ENCODE results near the gene UBE2J2. TPM values are rescaled to one million over a fixed set of nuclear protein-coding genes. Genes with fewer than 3 reads are reported as not detected.
"Not testable (repeated sequence)": the region's sequence is repeated elsewhere in the genome, so short reads cannot be mapped to it uniquely, and the experiment has no call there.

The UBE2J2 gene
- total RNA-seq, 1 donor from 2014 or later = 39.6 TPM

DNA sequence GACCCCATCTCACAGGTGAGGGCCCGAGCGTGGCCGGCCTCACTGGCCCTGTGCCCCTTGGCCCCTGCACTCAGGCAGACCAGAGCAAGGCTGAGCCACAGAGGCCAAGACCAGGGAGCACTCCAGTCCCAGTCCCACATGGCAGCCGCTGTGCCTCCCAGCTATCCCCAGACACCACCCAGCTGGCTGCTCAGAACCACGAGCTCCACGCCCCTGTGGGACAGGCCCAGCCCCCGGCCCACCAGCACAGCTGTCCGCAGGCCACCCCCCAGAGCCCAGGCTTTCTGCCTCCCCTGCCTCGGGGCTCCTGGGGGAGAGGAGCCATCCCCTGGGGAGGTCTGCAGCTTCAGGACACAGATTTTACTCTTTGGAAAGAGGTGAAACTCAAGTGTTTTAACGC, 18.0 kb downstream of the UBE2J2 start:
- no peak for DNase-seq

DNA sequence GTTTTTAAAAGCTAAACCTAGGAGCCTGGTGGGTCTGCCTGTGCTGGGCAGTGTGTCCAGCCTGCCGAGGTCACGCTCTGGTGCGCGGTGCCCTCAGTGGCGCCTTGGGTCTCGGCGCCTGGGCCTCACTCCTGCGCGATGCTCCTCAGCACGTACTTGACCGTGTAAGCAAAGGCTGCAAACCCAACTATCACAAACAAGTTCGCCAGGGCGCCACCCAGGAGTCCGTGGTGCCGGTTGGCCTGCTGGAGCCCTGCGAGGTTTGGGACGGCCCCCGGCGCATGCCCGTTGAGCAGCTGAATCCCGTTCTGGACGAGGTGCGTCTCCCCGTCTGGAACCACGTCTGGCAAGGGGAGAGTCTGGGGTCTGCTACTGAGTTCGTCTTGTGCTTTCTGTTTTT, 18.6 kb downstream of the UBE2J2 start:
- DNase-seq = no peak

- DNase-seq = no peak
Measured at GRCh38 chr1:1254667-1254998, 19.0 kb downstream of the UBE2J2 start.

DNA sequence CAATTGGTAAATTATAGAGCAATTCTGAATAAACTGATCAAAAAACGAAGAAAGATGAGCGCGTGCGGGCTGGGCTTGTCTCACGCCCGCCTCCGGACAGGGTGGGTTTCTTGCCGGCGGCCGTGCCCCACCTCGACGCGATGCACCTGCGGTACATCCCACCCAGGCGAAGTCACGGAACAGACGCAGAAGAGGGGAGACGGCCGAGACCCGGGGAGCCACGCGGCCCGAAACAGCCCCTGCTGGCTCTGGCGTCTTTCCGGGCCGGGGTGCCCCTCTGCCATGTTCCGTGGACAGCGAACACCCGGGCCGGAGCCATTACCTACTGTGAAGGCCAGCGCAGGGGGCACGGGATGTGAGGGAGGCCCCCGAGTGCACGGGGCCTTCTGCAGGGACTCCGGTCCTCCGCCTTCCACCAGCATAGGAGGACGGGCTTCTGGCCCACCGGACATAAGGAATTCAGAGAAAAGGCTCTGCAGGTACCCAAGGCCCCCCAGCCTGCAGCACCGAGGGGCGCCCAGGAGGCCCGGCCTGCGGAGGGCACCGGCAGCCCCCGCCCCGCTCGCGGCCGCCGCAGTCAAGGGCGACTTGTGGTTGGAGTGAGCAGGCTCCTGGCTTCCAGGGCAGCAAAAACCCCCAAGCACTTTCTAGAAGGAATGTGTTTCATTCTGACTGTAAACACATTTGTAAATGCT, 19.5 kb downstream of the UBE2J2 start:
- no peak for DNase-seq

- no peak for DNase-seq
Measured at GRCh38 chr1:1253314-1253713, 20.3 kb downstream of the UBE2J2 start.

GRCh38 chr1:1250786-1251284, 22.8 kb downstream of the UBE2J2 start:
- DNase-seq = no peak

DNA sequence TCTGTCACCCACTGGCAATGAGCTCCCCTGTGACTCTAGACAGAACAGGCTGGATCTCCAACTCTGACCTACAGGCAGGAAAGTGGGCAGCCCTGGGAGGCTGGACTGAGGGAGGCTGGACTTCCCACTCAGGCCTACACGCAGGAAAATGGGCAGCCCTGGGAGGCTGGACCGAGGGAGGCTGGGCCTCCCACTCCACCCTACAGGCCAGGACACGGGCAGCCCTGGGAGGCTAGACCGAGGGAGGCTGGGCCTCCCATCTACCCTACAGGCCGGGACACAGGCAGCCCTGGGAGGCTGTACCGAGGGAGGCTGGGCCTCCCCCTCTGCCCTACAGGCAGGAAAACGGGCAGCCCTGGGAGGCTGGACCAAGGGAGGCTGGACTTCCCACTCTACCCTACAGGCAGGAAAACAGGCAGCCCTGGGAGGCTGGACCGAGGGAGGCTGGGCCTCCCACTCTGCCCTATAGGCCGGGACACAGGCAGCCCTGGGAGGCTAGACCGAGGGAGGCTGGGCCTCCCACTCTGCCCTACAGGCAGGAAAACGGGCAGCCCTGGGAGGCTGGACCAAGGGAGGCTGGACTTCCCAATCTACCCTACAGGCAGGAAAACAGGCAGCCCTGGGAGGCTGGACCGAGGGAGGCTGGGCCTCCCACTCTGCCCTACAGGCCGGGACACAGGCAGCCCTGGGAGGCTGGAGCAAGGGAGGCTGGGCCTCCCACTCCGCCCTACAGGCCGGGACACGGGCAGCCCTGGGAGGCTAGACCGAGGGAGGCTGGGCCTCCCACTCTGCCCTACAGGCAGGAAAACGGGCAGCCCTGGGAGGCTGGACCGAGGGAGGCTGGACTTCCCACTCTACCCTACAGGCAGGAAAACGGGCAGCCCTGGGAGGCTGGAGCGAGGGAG, 25.4 kb downstream of the UBE2J2 start:
- not testable (repeated sequence) for DNase-seq

DNA sequence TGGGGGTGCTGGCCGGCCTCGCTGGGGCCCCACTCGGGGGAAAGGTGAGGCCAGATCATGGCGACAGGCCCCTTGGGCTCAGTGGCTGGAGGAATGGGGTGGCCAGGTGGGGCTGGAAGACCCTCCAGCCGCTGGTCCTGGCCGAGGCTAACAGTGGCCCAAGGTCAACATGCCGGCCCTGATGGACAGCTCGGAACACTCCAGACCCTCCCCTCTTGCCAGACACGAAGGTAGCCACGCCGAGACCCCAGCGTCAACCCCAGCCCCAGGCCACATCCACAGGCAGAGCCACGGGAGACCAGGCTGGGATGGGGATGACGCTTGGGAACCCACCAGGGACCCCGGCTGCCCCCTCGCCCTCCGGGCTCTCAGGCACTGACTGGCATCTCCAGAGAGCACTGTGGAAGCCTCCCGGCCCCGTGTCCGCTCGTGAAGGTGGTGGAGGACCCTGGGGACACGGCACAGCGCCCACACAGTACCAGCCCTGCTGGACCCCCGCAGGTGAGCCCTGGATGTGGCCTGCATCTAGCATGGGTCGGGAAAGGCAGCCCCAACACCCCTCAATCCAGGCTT, 26.2 kb downstream of the UBE2J2 start:
- DNase-seq = no peak

GRCh38 chr1:1246577-1247340, 26.9 kb downstream of the UBE2J2 start, which contains the start of gene C1QTNF12:
Gene C1QTNF12 (minus strand): TSS chr1:1246722. CDS start chr1:1246690, 32 bp downstream.
- no peak for DNase-seq

DNA sequence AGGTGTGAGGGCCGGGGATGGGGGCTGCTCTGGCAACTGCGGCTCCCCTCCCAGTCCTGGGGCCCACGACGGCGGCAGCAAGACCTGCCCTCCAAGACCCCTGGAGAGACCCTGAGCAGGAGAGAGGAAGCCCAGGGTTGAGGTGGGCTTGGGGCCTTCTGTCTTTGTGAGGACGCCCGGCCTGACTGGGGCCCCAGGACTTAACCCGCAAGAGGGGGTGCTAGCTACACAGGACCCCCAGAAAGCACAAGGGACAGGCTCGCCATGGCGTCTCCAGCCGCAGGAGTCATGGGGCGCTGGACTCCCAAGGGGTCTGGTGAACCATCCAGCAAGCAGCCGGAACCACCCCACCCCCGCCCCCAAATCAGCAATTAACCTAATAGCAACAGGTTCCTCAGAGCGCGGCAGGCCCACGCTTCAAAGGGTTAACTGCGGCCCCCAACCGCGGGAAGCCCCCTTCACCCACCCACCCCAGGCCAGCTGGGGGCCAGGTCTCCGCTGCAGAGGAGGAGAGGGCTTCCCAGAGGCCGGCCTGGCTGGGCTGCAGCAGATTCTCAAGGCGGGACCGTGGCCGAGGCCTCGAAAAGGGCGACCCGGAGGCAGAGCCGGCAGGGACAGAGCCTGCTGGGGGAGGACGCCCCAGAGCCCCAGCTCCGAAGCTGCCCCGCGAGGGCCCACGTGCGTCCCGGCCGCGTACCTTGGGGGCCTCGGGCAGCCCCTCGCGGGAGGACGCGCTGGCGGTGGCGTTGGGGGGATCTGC, 27.7 kb downstream of the UBE2J2 start:
- no peak for DNase-seq

- no peak for DNase-seq
Measured at GRCh38 chr1:1245178-1245816, 28.4 kb downstream of the UBE2J2 start.

- no peak for DNase-seq
Measured at GRCh38 chr1:1244192-1244811, 29.4 kb downstream of the UBE2J2 start.

- DNase-seq = no peak
Measured at GRCh38 chr1:1243807-1244191, 29.9 kb downstream of the UBE2J2 start.

GRCh38 chr1:1243266-1243660, 30.4 kb downstream of the UBE2J2 start:
- DNase-seq = no peak

DNA sequence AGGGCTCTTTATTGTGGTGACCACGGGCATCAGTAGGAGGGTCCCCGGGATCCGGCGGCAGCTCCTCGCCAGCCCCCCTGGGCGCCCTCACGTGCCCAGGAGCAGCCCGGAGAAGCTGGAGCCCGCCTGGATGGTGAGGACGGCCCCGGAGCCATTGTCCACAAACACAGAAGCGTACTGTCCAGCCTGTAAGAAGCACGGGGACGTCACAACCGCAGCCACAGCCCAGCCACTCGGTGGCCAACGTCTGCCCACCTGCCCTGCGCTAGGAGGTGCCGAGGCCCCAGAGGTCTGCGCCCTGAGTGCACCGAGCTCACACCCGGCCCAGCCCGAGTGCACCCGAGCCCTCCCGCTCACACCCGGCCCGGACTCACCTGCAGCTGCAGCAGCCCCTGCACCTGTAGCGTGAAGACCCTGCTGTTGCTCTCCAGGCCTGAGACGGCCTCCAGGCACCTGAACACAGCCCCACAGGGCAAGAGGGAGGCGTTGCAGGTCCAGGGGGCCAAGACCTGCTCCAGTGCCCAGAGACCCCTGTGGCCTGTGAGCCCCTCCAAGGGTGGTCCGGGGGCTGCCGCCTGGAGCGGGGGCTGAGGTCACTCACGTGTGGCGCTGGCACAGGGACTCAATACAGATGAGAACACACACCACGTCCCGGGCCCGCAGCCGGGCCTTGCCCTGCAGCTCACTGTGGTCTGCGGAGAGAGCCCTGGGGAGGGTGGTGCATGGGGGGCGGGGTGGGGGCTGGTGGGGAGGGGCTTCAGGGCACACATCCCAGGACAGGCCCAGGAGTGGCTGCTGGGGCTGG, 31.0 kb downstream of the UBE2J2 start:
- DNase-seq = no peak

GRCh38 chr1:1241588-1242219, 31.9 kb downstream of the UBE2J2 start:
- no peak for DNase-seq

DNA sequence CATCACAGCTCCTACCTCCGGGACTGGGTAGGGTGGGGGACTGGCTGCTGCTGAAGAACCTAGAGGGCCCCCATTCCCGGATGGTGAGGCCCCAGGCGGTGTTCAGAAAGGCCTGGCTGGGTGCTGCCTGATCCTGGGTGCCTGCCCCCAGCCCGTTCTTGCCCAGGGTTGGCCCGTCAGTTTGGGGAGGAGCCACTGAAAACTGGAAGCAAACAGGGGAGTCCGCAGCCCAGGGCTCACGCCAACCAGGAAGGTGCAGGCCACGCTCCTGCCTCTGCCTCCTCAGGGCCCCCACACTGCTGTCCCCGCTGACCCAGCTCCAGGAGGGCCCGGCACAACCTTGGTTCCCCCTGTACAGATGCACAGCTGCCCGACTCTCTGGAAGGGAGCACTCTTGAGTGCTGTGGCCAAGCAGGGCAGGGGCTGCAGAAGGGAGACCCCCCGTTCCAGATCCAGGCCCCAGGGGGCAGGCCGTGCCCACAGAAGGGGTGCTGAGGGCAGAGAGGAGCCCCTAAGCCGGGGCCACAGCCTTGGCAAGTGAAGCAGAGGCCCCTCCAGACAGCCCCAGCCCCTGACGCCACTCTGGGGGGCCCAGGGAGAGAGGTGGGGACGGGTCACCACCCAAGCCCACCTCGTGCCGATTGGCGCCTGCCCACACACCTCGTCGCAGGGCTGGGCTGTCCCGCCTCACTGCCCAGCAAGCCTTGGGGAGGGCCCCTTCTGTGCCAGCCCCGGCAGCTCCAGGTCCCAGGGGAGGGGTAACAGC, 32.6 kb downstream of the UBE2J2 start:
- no peak for DNase-seq

DNA sequence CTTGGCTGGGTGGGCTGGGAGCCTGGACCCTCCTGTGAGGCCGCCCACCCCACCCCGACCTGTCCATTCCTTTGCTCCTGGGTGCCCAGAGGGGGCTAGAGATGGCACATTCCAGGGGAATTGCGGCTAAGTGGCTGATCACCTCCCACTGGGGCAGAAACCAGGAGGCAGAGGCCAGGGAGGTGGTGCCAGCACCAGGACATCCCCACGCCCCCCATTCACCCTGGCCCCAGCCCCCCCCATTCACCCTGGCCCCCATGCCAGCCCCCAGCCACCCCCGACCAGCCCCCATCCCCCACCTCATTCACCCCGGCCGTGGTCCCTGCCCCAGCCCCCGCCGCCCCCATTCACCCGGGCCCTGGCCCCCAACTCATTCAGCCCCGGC, 33.3 kb downstream of the UBE2J2 start:
- no peak for DNase-seq

All from occipital lobe (tissue), 2 donors.